ENCODE data around the gene PALLD. TPM values are rescaled to one million over a fixed set of nuclear protein-coding genes. Genes with fewer than 3 reads are reported as not detected.
A peak's percentile ranks its signal among the peaks of the same experiment; 100 is the strongest.

The PALLD gene
- total and polyA plus RNA-seq, 2 donors: 24.3 to 83.0 TPM

DNA sequence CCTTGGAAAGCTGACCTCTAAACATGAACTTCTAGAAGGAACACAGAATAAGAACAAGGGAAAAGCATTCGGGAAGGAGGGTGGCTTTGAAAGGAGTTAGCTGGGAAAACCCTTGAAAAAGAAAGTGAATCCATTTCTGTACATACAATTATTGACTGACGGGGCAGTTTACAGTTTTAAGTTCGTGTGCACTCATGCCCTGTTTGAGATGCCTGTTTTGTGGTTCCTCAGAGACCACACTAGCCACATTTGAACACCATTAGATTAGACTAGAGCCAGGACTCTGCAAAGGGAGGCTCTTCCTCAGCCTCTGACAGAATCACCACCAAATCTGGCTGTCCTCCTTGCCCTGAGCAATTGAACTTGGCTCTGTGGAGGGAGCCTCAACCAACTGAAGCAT lies 158.3 kb downstream of the PALLD start:
- WGBS: 33% methylated on average over 3 of the region's 3 CpGs
- no peaks in the 10 kb centered on the region for H3K36me3 ChIP-seq (ENCODE audit: control insufficient read depth in 2 of 2, insufficient read depth in 2 of 2, low read length in 1 of 2)
- H3K4me1 ChIP-seq (ENCODE audit: control insufficient read depth in 2 of 2, insufficient read depth in 2 of 2, low read length in 2 of 2): no peaks in the 10 kb centered on the region
- H3K4me3 ChIP-seq (ENCODE audit: low read length in 2 of 2): no peak overlapping the region
- no peak for DNase-seq (ENCODE audit: low read depth in 6 of 9, low spot score in 9 of 9)
- no peaks in the 10 kb centered on the region for H3K9me3 ChIP-seq (ENCODE audit: control insufficient read depth in 2 of 2, insufficient read depth in 1 of 2, low read length in 1 of 2)
- H3K27me3 ChIP-seq (ENCODE audit: control insufficient read depth in 2 of 2, insufficient read depth in 1 of 2, low read length in 1 of 2): no peaks in the 10 kb centered on the region
- H3K27ac ChIP-seq (ENCODE audit: low read depth in 1 of 2, low read length in 1 of 2): peak overlapping the region in 1 of 2 donors; percentile 14

DNA sequence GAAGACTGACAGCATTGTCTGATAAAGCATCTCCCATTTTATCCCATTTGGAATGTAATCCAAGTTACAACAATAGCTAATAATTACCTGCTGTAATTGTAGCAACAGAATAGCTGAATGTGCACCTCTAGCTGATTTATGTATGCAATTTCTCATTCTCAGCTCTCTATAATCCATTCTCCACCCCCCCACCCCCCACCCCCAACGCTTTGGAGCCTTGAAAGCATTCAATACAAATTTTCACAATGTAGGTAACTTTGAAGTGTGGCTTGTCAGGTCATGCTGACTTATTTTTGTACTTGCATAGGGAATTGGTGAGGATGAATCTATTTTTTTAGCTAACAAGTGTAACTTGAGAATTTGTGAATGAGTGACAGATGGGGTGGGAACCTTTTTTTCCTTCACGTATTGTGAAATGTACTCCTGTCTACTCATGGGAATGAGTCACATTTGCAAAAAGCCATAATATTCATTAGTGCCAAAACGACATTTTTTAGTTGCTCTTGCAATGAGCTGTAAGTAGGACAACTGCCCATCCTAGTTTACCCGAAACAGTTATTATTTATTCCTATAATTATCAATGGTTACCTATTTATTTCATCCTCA lies 159.3 kb downstream of the PALLD start:
- Histone ChIP-seq H3K27ac (ENCODE audit: low read depth in 1 of 2, low read length in 1 of 2) (peak overlapping the region in 1 of 2 donors; percentile 48), H3K4me1 (ENCODE audit: control insufficient read depth in 2 of 2, insufficient read depth in 2 of 2, low read length in 2 of 2) (no peaks in the 10 kb centered on the region), H3K4me3 (ENCODE audit: low read length in 2 of 2) (no peak overlapping the region), H3K9me3 (ENCODE audit: control insufficient read depth in 2 of 2, insufficient read depth in 1 of 2, low read length in 1 of 2) (no peaks in the 10 kb centered on the region), H3K36me3 (ENCODE audit: control insufficient read depth in 2 of 2, insufficient read depth in 2 of 2, low read length in 1 of 2) (no peaks in the 10 kb centered on the region), H3K27me3 (ENCODE audit: control insufficient read depth in 2 of 2, insufficient read depth in 1 of 2, low read length in 1 of 2) (no peaks in the 10 kb centered on the region)
- no peak for DNase-seq (ENCODE audit: low read depth in 6 of 9, low spot score in 9 of 9)
- WGBS: 94% methylated on average over 4 of the region's 4 CpGs

DNA sequence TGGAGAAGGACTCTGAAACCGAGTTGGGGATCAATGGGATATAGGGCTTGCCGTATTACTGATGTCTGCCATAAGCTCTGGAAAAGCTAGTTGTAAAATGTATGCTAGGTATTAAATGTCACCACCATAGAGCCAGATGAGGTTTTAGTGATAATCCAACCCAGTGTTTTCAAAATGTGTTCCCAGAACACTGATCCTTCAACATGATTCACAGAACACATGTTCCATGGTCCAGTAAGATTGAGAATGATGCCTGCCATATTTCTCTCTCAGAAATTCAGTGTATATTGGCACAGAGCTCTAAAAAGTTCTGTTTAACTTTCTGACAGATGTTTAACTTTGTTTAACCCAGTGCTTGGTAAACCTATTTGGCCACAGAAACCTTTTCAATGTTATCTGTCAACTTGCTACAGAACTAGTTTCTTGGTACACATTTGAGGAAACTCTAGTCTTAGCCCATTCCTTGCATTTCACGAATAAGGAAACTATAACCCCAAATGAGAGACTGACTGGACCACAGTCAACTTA lies 160.2 kb downstream of the PALLD start:
- Histone ChIP-seq H3K27me3 (ENCODE audit: control insufficient read depth in 2 of 2, insufficient read depth in 1 of 2, low read length in 1 of 2) (no peaks in the 10 kb centered on the region), H3K27ac (ENCODE audit: low read depth in 1 of 2, low read length in 1 of 2) (peak overlapping the region in 1 of 2 donors; percentile 48), H3K4me3 (ENCODE audit: low read length in 2 of 2) (no peak overlapping the region), H3K36me3 (ENCODE audit: control insufficient read depth in 2 of 2, insufficient read depth in 2 of 2, low read length in 1 of 2) (no peaks in the 10 kb centered on the region), H3K4me1 (ENCODE audit: control insufficient read depth in 2 of 2, insufficient read depth in 2 of 2, low read length in 2 of 2) (no peaks in the 10 kb centered on the region), H3K9me3 (ENCODE audit: control insufficient read depth in 2 of 2, insufficient read depth in 1 of 2, low read length in 1 of 2) (no peaks in the 10 kb centered on the region)
- no peak for DNase-seq (ENCODE audit: low read depth in 6 of 9, low spot score in 9 of 9)
- 96% methylated on average over 3 of the region's 3 CpGs for WGBS

DNA sequence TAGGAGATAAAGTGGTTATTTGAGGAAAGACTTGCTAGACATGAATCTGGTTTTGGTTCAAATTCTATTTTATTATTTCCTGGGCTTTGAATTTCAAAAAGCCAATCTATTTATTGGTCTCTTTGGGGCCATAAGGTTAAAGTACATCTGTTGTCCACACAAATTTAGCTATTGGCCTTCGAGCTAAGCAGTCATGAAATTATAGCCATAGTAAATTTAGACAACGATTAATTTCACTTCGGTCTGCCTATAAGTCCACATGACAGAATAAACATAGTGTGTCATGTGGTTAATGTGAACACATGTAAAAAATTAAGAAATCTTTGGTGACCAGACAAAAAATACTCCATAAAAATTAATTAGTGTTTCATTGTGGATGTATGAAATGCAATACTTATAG lies 161.9 kb downstream of the PALLD start:
- Histone ChIP-seq H3K4me3 (ENCODE audit: low read length in 2 of 2) (no peak overlapping the region), H3K36me3 (ENCODE audit: control insufficient read depth in 2 of 2, insufficient read depth in 2 of 2, low read length in 1 of 2) (no peaks in the 10 kb centered on the region), H3K27me3 (ENCODE audit: control insufficient read depth in 2 of 2, insufficient read depth in 1 of 2, low read length in 1 of 2) (no peaks in the 10 kb centered on the region), H3K27ac (ENCODE audit: low read depth in 1 of 2, low read length in 1 of 2) (no peak overlapping the region), H3K9me3 (ENCODE audit: control insufficient read depth in 2 of 2, insufficient read depth in 1 of 2, low read length in 1 of 2) (no peaks in the 10 kb centered on the region), H3K4me1 (ENCODE audit: control insufficient read depth in 2 of 2, insufficient read depth in 2 of 2, low read length in 2 of 2) (no peaks in the 10 kb centered on the region)
- DNase-seq (ENCODE audit: low read depth in 6 of 9, low spot score in 9 of 9): no peak
- WGBS: 95% methylated on average over 3 of the region's 3 CpGs

DNA sequence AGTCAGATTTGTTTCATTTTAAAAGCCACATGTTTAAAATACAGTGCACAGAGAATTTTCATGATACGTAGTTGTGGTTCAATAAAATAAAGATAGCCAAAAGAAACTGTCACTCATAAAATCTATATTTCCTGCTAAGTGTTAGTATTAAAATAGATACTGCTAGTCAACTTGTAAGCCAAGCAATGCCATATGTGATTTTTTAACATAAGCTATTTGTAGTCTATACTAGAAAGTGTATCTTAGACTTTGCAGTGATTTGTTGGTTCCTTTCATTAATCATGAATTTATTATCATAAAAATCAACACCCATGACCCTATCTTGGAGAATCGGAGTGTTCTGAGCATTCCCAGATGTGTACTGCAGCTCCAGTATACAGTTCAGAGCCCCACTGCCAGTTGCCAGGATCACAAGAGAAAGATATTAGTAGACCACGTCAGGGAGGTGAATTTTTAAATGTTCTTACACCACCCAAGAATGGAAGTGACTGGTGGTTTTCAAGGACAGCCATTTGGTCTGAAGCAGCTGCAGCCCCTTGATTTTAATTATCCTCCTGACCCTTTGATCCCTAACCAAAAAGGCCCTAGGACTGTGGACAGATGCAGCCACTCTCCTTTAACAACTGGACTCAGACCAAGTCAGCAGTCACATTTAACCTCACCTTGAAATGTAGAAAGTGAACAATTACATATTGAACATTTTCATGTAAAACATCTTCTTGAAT lies 163.1 kb downstream of the PALLD start:
- 97% methylated on average over 3 of the region's 3 CpGs for WGBS
- H3K27me3 ChIP-seq (ENCODE audit: control insufficient read depth in 2 of 2, insufficient read depth in 1 of 2, low read length in 1 of 2): no peaks in the 10 kb centered on the region
- no peaks in the 10 kb centered on the region for H3K36me3 ChIP-seq (ENCODE audit: control insufficient read depth in 2 of 2, insufficient read depth in 2 of 2, low read length in 1 of 2)
- H3K4me3 ChIP-seq (ENCODE audit: low read length in 2 of 2): no peak overlapping the region
- H3K27ac ChIP-seq (ENCODE audit: low read depth in 1 of 2, low read length in 1 of 2): no peak overlapping the region
- DNase-seq (ENCODE audit: low read depth in 6 of 9, low spot score in 9 of 9): no peak
- no peaks in the 10 kb centered on the region for H3K4me1 ChIP-seq (ENCODE audit: control insufficient read depth in 2 of 2, insufficient read depth in 2 of 2, low read length in 2 of 2)
- no peaks in the 10 kb centered on the region for H3K9me3 ChIP-seq (ENCODE audit: control insufficient read depth in 2 of 2, insufficient read depth in 1 of 2, low read length in 1 of 2)

DNA sequence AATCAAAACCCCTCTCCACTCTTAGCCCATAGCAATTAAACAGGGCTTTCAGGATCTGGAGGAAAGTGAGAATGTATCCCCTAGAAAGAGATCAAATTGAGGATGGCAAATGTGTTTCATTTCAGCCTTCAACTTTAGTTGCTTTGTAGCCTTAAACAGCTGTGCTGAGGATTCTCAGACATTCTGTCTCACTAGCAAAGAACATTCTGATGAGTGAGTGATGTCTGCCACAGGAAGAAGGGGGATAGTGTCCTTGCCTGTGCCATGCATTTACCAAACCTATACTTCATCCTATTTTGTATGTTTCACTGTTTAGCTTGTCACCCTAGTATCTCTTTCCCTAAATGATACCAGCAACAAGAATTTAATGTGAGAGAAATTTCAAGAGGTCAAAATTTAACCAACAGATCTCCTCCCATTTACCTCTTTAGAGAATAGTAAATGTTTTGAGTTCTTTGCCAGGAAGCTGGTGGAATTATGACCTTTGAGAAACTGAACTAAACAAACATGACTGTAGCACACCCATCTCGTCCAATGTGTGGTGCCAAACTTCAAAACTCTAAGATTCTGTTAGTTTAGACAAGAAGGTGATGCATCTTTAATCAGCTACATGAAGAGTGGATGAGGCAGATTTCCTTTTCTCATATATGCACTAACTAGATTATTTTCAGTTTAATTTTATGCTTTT lies 165.6 kb downstream of the PALLD start:
- WGBS: 84% methylated on average over 1 of the region's 1 CpG
- Histone ChIP-seq H3K27me3 (ENCODE audit: control insufficient read depth in 2 of 2, insufficient read depth in 1 of 2, low read length in 1 of 2) (no peaks in the 10 kb centered on the region), H3K4me1 (ENCODE audit: control insufficient read depth in 2 of 2, insufficient read depth in 2 of 2, low read length in 2 of 2) (no peaks in the 10 kb centered on the region), H3K36me3 (ENCODE audit: control insufficient read depth in 2 of 2, insufficient read depth in 2 of 2, low read length in 1 of 2) (no peaks in the 10 kb centered on the region), H3K9me3 (ENCODE audit: control insufficient read depth in 2 of 2, insufficient read depth in 1 of 2, low read length in 1 of 2) (no peaks in the 10 kb centered on the region), H3K4me3 (ENCODE audit: low read length in 2 of 2) (no peak overlapping the region), H3K27ac (ENCODE audit: low read depth in 1 of 2, low read length in 1 of 2) (no peak overlapping the region)
- no peak for DNase-seq (ENCODE audit: low read depth in 6 of 9, low spot score in 9 of 9)

DNA sequence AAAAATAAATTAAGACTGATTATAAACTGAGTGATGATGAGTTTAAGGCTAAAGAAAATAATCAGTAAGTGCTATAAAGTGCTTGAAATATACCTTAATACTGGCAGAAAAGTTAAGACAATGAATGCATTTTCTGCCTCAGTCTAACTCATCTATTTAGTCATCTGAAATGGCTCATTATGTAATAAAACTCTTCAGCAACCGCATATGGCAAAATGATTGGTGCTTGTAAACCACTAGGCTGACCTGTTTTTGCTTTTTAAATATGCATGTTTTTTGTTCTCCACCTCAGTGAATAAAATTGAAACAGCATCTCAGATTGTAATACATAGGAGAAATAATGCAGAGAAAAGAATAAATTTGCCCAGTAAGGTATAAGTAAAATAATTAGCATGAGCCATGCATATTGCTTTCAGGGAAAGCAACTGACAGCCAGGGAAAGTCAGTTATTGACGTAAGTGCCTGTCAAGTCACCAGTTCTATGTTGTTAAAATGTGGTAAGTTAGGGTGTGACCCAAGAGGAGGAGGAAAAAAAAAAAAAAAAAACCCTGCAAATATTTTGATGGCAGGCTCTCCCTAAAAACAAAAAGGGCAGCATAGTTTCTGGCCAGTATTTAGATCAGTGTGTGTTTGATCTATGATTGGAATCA lies 167.5 kb downstream of the PALLD start:
- 94% methylated on average over 2 of the region's 2 CpGs for whole genome bisulfite sequencing
- DNase-seq (ENCODE audit: low read depth in 6 of 9, low spot score in 9 of 9): no peak

DNA sequence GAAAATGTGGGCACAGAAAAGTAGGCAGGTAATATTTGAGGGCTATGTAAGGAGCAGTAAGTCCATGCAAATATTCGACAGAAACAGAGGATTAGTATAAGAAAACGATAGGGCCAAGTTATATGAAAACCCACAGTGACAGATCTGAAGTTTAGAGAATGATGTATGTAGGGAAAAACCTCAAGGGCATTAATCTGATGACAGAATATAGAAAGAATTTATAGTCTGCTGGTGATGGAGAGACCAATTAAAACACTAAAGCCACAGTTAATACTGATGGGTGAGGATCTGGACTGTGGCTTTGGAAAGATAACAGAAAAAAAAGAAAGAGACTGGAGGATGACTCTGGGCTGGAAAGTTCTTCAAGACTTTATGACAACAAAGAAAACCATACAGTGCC lies 169.7 kb downstream of the PALLD start:
- Histone ChIP-seq H3K27ac (ENCODE audit: low read depth in 1 of 2, low read length in 1 of 2) (no peak overlapping the region), H3K4me3 (ENCODE audit: low read length in 2 of 2) (no peak overlapping the region), H3K9me3 (ENCODE audit: control insufficient read depth in 2 of 2, insufficient read depth in 1 of 2, low read length in 1 of 2) (no peaks in the 10 kb centered on the region), H3K4me1 (ENCODE audit: control insufficient read depth in 2 of 2, insufficient read depth in 2 of 2, low read length in 2 of 2) (no peaks in the 10 kb centered on the region), H3K27me3 (ENCODE audit: control insufficient read depth in 2 of 2, insufficient read depth in 1 of 2, low read length in 1 of 2) (no peaks in the 10 kb centered on the region), H3K36me3 (ENCODE audit: control insufficient read depth in 2 of 2, insufficient read depth in 2 of 2, low read length in 1 of 2) (no peaks in the 10 kb centered on the region)
- DNase-seq (ENCODE audit: low read depth in 6 of 9, low spot score in 9 of 9): no peak
- WGBS: 78% methylated on average over 2 of the region's 2 CpGs

More for the DNA sequence above, 167.5 kb downstream of the PALLD start:
- Histone ChIP-seq H3K27ac (ENCODE audit: low read depth in 1 of 2, low read length in 1 of 2) (no peak overlapping the region), H3K9me3 (ENCODE audit: control insufficient read depth in 2 of 2, insufficient read depth in 1 of 2, low read length in 1 of 2) (no peaks in the 10 kb centered on the region), H3K4me1 (ENCODE audit: control insufficient read depth in 2 of 2, insufficient read depth in 2 of 2, low read length in 2 of 2) (no peaks in the 10 kb centered on the region), H3K27me3 (ENCODE audit: control insufficient read depth in 2 of 2, insufficient read depth in 1 of 2, low read length in 1 of 2) (no peaks in the 10 kb centered on the region), H3K36me3 (ENCODE audit: control insufficient read depth in 2 of 2, insufficient read depth in 2 of 2, low read length in 1 of 2) (no peaks in the 10 kb centered on the region), H3K4me3 (ENCODE audit: low read length in 2 of 2) (no peak overlapping the region)

DNA sequence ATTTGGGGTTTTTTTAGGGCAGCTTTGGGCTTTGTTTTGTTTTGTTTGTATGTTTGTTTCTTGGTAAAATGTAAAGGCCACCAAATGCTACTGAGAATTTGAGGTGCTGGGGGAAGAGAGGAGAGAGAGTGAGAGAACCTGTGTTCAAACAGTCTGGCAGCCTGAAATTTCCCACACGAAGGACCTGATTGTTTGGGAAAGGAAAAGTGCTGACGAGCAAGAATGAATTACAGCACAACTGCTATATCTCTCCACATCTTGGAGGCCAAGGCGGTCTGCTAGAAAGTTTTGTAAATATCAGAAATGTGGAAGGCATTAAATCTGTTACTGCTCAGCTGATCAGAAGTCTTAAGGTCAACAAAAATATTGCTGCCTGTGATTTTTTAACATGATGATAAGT lies 170.5 kb downstream of the PALLD start:
- H3K36me3 ChIP-seq (ENCODE audit: control insufficient read depth in 2 of 2, insufficient read depth in 2 of 2, low read length in 1 of 2): no peaks in the 10 kb centered on the region
- no peaks in the 10 kb centered on the region for H3K9me3 ChIP-seq (ENCODE audit: control insufficient read depth in 2 of 2, insufficient read depth in 1 of 2, low read length in 1 of 2)
- H3K4me3 ChIP-seq (ENCODE audit: low read length in 2 of 2): no peak overlapping the region
- H3K27me3 ChIP-seq (ENCODE audit: control insufficient read depth in 2 of 2, insufficient read depth in 1 of 2, low read length in 1 of 2): no peaks in the 10 kb centered on the region
- no peak for DNase-seq (ENCODE audit: low read depth in 6 of 9, low spot score in 9 of 9)
- no peaks in the 10 kb centered on the region for H3K4me1 ChIP-seq (ENCODE audit: control insufficient read depth in 2 of 2, insufficient read depth in 2 of 2, low read length in 2 of 2)
- H3K27ac ChIP-seq (ENCODE audit: low read depth in 1 of 2, low read length in 1 of 2): no peak overlapping the region
- 89% methylated on average over 3 of the region's 3 CpGs for WGBS
